ENCODE data around the gene PLA2G2C.

DNA sequence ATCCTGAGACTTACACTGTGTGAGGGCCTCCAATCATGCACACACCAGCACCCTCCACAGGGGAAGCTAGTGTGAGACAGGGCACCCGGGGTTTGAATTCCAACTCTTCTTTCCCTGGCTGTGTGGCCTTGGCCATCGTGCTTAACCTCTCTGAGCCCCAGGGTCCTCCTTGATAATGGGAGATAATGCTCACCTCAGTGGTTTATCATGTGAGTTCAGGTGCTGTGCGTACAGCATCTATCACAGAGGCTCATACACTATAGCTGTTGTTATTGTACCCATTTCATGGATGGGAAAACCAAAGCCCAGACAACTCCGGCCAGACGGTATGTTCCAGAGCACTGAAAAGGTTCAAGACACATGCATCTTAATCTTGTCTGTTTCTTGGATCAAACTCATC, 16.4 kb downstream of the PLA2G2C start:
- TF ChIP-seq ARNTL (CRISPR knock-in tag; IDR thresholded peaks at IDR 0.05; ENCODE audit: borderline replicate concordance, low read depth) (no peak), PPARA (CRISPR knock-in tag; IDR thresholded peaks at IDR 0.05; ENCODE audit: borderline replicate concordance) (no peak), CREB5 (CRISPR knock-in tag; IDR thresholded peaks at IDR 0.05; ENCODE audit: low read depth) (no peak), BACH2 (CRISPR knock-in tag; IDR thresholded peaks at IDR 0.05; ENCODE audit: borderline replicate concordance) (no peak), PATZ1 (CRISPR knock-in tag; IDR thresholded peaks at IDR 0.05; ENCODE audit: borderline replicate concordance) (no peak), ZFP30 (CRISPR knock-in tag; IDR thresholded peaks at IDR 0.05) (no peak), RARB (CRISPR knock-in tag; IDR thresholded peaks at IDR 0.05) (no peak), CSDC2 (CRISPR knock-in tag; IDR thresholded peaks at IDR 0.05) (no peak)
